22Rv1 (cell line): ENCODE results near the gene MSANTD2.

ENCODE experiments used
- CTCF ChIP-seq: fragments of 450-650 bp; IDR thresholded peaks from 2 replicates; pipeline ENCODE4 v1.5.1; 2017; ENCODE audit warnings: mild to moderate bottlenecking
- ZFX ChIP-seq: fragments of 450-650 bp; IDR thresholded peaks from 2 replicates; pipeline ENCODE4 v1.6.1; 2017; ENCODE audit warnings: antibody characterized with exemption, borderline replicate concordance

- TF ChIP-seq CTCF = peak; percentile 86
- TF ChIP-seq ZFX = no peak
Measured at GRCh38 chr11:124793466-124794278, 6.5 kb downstream of the MSANTD2 start.
